GM23248 (cell line): ENCODE measurements around the gene GABBR1.

Experiments
- EZH2 ChIP-seq: fragments of 200-600 bp; sonication (generic); IDR thresholded peaks from 2 replicates; pipeline ENCODE4 v1.6.1; 2018; ENCODE audit warnings: antibody characterized with exemption, mild to moderate bottlenecking; ENCODE audit not compliant: insufficient read depth, poor library complexity, severe bottlenecking
- EZH2phosphoT487 ChIP-seq: fragments of 200-600 bp; sonication (generic); IDR thresholded peaks from 2 replicates; pipeline ENCODE4 v1.6.1; 2018; ENCODE audit warnings: antibody characterized with exemption, moderate library complexity, mild to moderate bottlenecking, low read depth; ENCODE audit not compliant: insufficient read depth

GRCh38 chr6:29558439-29559079, 74.4 kb downstream of the GABBR1 start:
- no peak for TF ChIP-seq EZH2phosphoT487
- no peak for TF ChIP-seq EZH2
